DND-41 (cell line): Measurements from ENCODE around the gene SLC29A2.

Experiments
- ATAC-seq: fragments of 200-7000 bp; cut with Tn5 transposase; 3 replicates; pipeline ENCODE4 v1.9.1; 2021; ENCODE audit warnings: low read depth; ENCODE audit not compliant: insufficient read depth
- DNase-seq: peaks from one replicate; pipeline ENCODE4 v3.0.0-alpha.2; 2020
- H2AFZ ChIP-seq: 2 replicates; pipeline ENCODE4 v1.6.0; 2012; ENCODE audit warnings: low read depth, low read length
- H3K27ac ChIP-seq: 2 replicates; pipeline ENCODE4 v1.5.1; 2012; ENCODE audit warnings: low read length, inconsistent platforms
- H3K27me3 ChIP-seq: fragments of 200-600 bp; sonication (generic); 2 replicates; pipeline ENCODE4 v1.6.0; 2012; ENCODE audit warnings: low read length, mild to moderate bottlenecking, inconsistent platforms; ENCODE audit not compliant: insufficient read depth, poor library complexity
- H3K36me3 ChIP-seq: 2 replicates; pipeline ENCODE4 v1.5.1; 2012; ENCODE audit warnings: low read length, inconsistent platforms; ENCODE audit not compliant: insufficient read depth
- H3K4me1 ChIP-seq: 2 replicates; pipeline ENCODE4 v1.5.1; 2012; ENCODE audit warnings: mild to moderate bottlenecking, low read length; ENCODE audit not compliant: insufficient read depth
- H3K4me2 ChIP-seq: 2 replicates; pipeline ENCODE4 v1.6.0; 2012; ENCODE audit warnings: mild to moderate bottlenecking, moderate library complexity, low read length, inconsistent platforms; ENCODE audit not compliant: insufficient read depth
- H3K4me3 ChIP-seq, 2 experiments: fragments of 200-600 bp in 1 of 2; shearing (Covaris generic) in 1 of 2; 2 replicates each; pipeline ENCODE4 v1.5.1; 2012 to 2016; ENCODE audit warnings: inconsistent platforms in 2 of 2, low read length in 2 of 2, mild to moderate bottlenecking in 2 of 2, low read depth in 1 of 2, moderate library complexity in 1 of 2
- H3K79me2 ChIP-seq: 2 replicates; pipeline ENCODE4 v1.6.0; 2012; ENCODE audit warnings: low read length, inconsistent platforms; ENCODE audit not compliant: insufficient read depth
- H3K9ac ChIP-seq: 2 replicates; pipeline ENCODE4 v1.6.0; 2012; ENCODE audit warnings: low read depth, mild to moderate bottlenecking, inconsistent platforms, low read length, moderate library complexity
- H3K9me3 ChIP-seq: 2 replicates; pipeline ENCODE4 v1.5.1; 2012; ENCODE audit warnings: low read length, moderate library complexity, mild to moderate bottlenecking, inconsistent platforms; ENCODE audit not compliant: insufficient read depth, severe bottlenecking
- H4K20me1 ChIP-seq: 2 replicates; pipeline ENCODE4 v1.6.0; 2012; ENCODE audit warnings: low read length; ENCODE audit not compliant: insufficient read depth
- CTCF ChIP-seq: IDR thresholded peaks from 2 replicates; pipeline ENCODE4 v1.5.1; 2012; ENCODE audit warnings: borderline replicate concordance, low read length, moderate library complexity, mild to moderate bottlenecking; ENCODE audit not compliant: poor library complexity, severe bottlenecking; ENCODE audit errors: extremely low read depth
- EZH2 ChIP-seq: IDR thresholded peaks from 3 replicates; pipeline ENCODE4 v1.6.1; 2012; ENCODE audit warnings: borderline replicate concordance, low read depth, mild to moderate bottlenecking, moderate library complexity, low read length, inconsistent platforms; ENCODE audit not compliant: severe bottlenecking

The SLC29A2 gene

GRCh38 chr11:66418986-66419308 is 47.4 kb upstream of the SLC29A2 start:
- TF ChIP-seq CTCF (no peak), EZH2 (no peak)
- no peak overlapping the region for H3K27ac ChIP-seq
- no peaks in the 10 kb centered on the region for H3K79me2 ChIP-seq
- no peak overlapping the region for H3K4me2 ChIP-seq
- ATAC-seq (no peak), DNase-seq (no peak)
- H3K27me3 ChIP-seq, result peaks cover under 1% of the 10 kb centered on the region
- no peak overlapping the region for H3K4me3 ChIP-seq
- H3K4me1 ChIP-seq, result no peaks in the 10 kb centered on the region
- H4K20me1 ChIP-seq, result peaks cover 38% of the 10 kb centered on the region
- H3K9me3 ChIP-seq, result no peaks in the 10 kb centered on the region
- H2AFZ ChIP-seq, result no peak overlapping the region
- no peak overlapping the region for H3K9ac ChIP-seq
- no peaks in the 10 kb centered on the region for H3K36me3 ChIP-seq

- Histone ChIP-seq H3K9ac (no peak overlapping the region), H3K4me2 (no peak overlapping the region), H4K20me1 (peaks cover 43% of the 10 kb centered on the region), H3K27me3 (peaks cover 4% of the 10 kb centered on the region), H3K4me3 (no peak overlapping the region), H3K79me2 (no peaks in the 10 kb centered on the region), H3K4me1 (no peaks in the 10 kb centered on the region), H3K36me3 (no peaks in the 10 kb centered on the region), H2AFZ (no peak overlapping the region), H3K27ac (no peak overlapping the region), H3K9me3 (no peaks in the 10 kb centered on the region)
- TF ChIP-seq EZH2 (no peak), CTCF (no peak)
- peak; percentile 71 for ATAC-seq
- DNase-seq, result peak; percentile 79
Observed at GRCh38 chr11:66418168-66418985, 46.8 kb upstream of the SLC29A2 start.

GRCh38 chr11:66417000-66417399 is 45.4 kb upstream of the SLC29A2 start:
- no peaks in the 10 kb centered on the region for H3K9me3 ChIP-seq
- no peaks in the 10 kb centered on the region for H3K36me3 ChIP-seq
- no peaks in the 10 kb centered on the region for H3K4me1 ChIP-seq
- H2AFZ ChIP-seq, result no peak overlapping the region
- TF ChIP-seq CTCF (no peak), EZH2 (no peak)
- no peak for DNase-seq
- no peak overlapping the region for H3K9ac ChIP-seq
- no peak overlapping the region for H3K4me3 ChIP-seq
- peaks cover 30% of the 10 kb centered on the region for H4K20me1 ChIP-seq
- H3K4me2 ChIP-seq, result no peak overlapping the region
- no peak overlapping the region for H3K27ac ChIP-seq
- peaks cover 4% of the 10 kb centered on the region for H3K27me3 ChIP-seq
- no peaks in the 10 kb centered on the region for H3K79me2 ChIP-seq
- ATAC-seq, result no peak
